CD8-positive, alpha-beta memory T cell (primary cell): ENCODE results near the gene C18orf63. TPM values are rescaled to one million over a fixed set of nuclear protein-coding genes. Genes with fewer than 3 reads are reported as not detected.

ENCODE experiments used
- CTCF ChIA-PET: fragments of 350-600 bp; sonication (Branson Sonifier 250); formaldehyde crosslinking; loops from one replicate; lab custom pipeline; 2021; ENCODE audit warnings: antibody characterized with exemption; lab: Charles Lee
- POLR2A ChIA-PET: fragments of 350-600 bp; sonication (Branson Sonifier 250); formaldehyde crosslinking; loops from one replicate; lab custom pipeline; 2021; ENCODE audit warnings: antibody characterized with exemption; lab: Charles Lee
- DNase-seq, 5 donors: peaks; one replicate each; pipeline versions ENCODE4 v3.0.0 to v3.0.0-alpha.2; 2020 to 2022; ENCODE audit warnings: mixed read lengths in 1 of 5
- H3K27ac ChIP-seq: one replicate; pipeline ENCODE4 v1.7.0; 2013; ENCODE audit warnings: low read depth, mild to moderate bottlenecking, low read length, moderate library complexity
- H3K27me3 ChIP-seq: 2 replicates; pipeline ENCODE4 v1.7.0; 2013; ENCODE audit warnings: low read length, mild to moderate bottlenecking; ENCODE audit not compliant: insufficient read depth, poor library complexity, severe bottlenecking
- H3K36me3 ChIP-seq: 2 replicates; pipeline ENCODE4 v1.7.0; 2013; ENCODE audit warnings: mild to moderate bottlenecking, low read length, moderate library complexity; ENCODE audit not compliant: insufficient read depth
- H3K4me1 ChIP-seq: 2 replicates; pipeline ENCODE4 v1.7.0; 2013; ENCODE audit warnings: mild to moderate bottlenecking, low read length, moderate library complexity; ENCODE audit not compliant: insufficient read depth
- H3K4me3 ChIP-seq: 2 replicates; pipeline ENCODE4 v1.7.0; 2013; ENCODE audit warnings: mild to moderate bottlenecking, low read length
- H3K9me3 ChIP-seq: 2 replicates; pipeline ENCODE4 v1.7.0; 2013; ENCODE audit warnings: mild to moderate bottlenecking, low read length
- H3K27ac Mint-ChIP-seq, 8 donors: one replicate each; pipeline ENCODE4 v1.8.0; 2020 to 2021; ENCODE audit warnings: mixed read lengths in 8 of 8, mild to moderate bottlenecking in 6 of 8, inconsistent platforms in 3 of 8, moderate library complexity in 3 of 8
- H3K27me3 Mint-ChIP-seq, 2 donors: one replicate each; pipeline ENCODE4 v1.8.0; 2020 to 2021; ENCODE audit warnings: mixed read lengths in 2 of 2, mild to moderate bottlenecking in 1 of 2, moderate library complexity in 1 of 2
- H3K36me3 Mint-ChIP-seq, 3 donors: one replicate each; pipeline ENCODE4 v1.8.0; 2020 to 2021; ENCODE audit warnings: mixed read lengths in 3 of 3, inconsistent platforms in 1 of 3, mild to moderate bottlenecking in 1 of 3
- H3K4me1 Mint-ChIP-seq, 3 donors: one replicate each; pipeline ENCODE4 v1.8.0; 2020 to 2021; ENCODE audit warnings: mixed read lengths in 3 of 3, inconsistent platforms in 1 of 3, mild to moderate bottlenecking in 1 of 3
- H3K4me3 Mint-ChIP-seq, 7 donors: one replicate each; pipeline ENCODE4 v1.8.0; 2020 to 2021; ENCODE audit warnings: mixed read lengths in 7 of 7, mild to moderate bottlenecking in 6 of 7, moderate library complexity in 4 of 7, inconsistent platforms in 2 of 7
- H3K9me3 Mint-ChIP-seq, 5 donors: one replicate each; pipeline ENCODE4 v1.8.0; 2020 to 2022; ENCODE audit warnings: mixed read lengths in 5 of 5, mild to moderate bottlenecking in 3 of 5, moderate library complexity in 2 of 5, inconsistent platforms in 1 of 5
- polyA plus RNA-seq: library from polyadenylated mRNA; unstranded; fragments of 300-500 nt; fragmentation: Illumina TruSeq; gene quantifications from one replicate; pipeline ENCODE4 v1.2.3, GENCODE V29; 2021
- total RNA-seq, 2 experiments: library from RNA; stranded (reverse); gene quantifications; one replicate each; pipeline ENCODE4 v1.2.3, GENCODE V29; 2021

The C18orf63 gene
- total and polyA plus RNA-seq, 3 experiments from 2014 or later: not detected

GRCh38 chr18:74396171-74397169, 80.8 kb downstream of the C18orf63 start:
- no peak overlapping the region for H3K4me3 Mint-ChIP-seq
- H3K27ac ChIP-seq: no peak overlapping the region
- ChIA-PET CTCF (no interaction called here), POLR2A (no interaction called here)
- H3K27me3 Mint-ChIP-seq: peaks cover 8 to 43% of the 10 kb centered on the region in 2 donors
- H3K4me1 Mint-ChIP-seq: peaks cover 0 to 9% (median 6%) of the 10 kb centered on the region in 3 donors
- H3K36me3 ChIP-seq: no peaks in the 10 kb centered on the region
- H3K27me3 ChIP-seq: peaks cover 7% of the 10 kb centered on the region
- H3K9me3 ChIP-seq: no peaks in the 10 kb centered on the region
- no peak overlapping the region for H3K4me3 ChIP-seq
- H3K4me1 ChIP-seq: no peaks in the 10 kb centered on the region
- no peak for DNase-seq
- peak overlapping the region in 1 of 8 donors; percentile 77 for H3K27ac Mint-ChIP-seq
- H3K9me3 Mint-ChIP-seq: peaks cover 0 to 2% (median 0%) of the 10 kb centered on the region in 5 donors
- peaks cover 0 to 3% (median 0%) of the 10 kb centered on the region in 3 donors for H3K36me3 Mint-ChIP-seq

- Histone ChIP-seq H3K27ac (no peak overlapping the region), H3K4me1 (no peaks in the 10 kb centered on the region), H3K36me3 (no peaks in the 10 kb centered on the region), H3K9me3 (no peaks in the 10 kb centered on the region), H3K27me3 (peaks cover 7% of the 10 kb centered on the region), H3K4me3 (no peak overlapping the region)
- H3K36me3 Mint-ChIP-seq: peaks cover 0 to 3% (median 0%) of the 10 kb centered on the region in 3 donors
- ChIA-PET POLR2A (no interaction called here), CTCF (no interaction called here)
- peaks cover 0 to 9% (median 6%) of the 10 kb centered on the region in 3 donors for H3K4me1 Mint-ChIP-seq
- H3K27ac Mint-ChIP-seq: no peak overlapping the region
- no peak for DNase-seq
- H3K4me3 Mint-ChIP-seq: no peak overlapping the region
- H3K9me3 Mint-ChIP-seq: peaks cover 0 to 2% (median 0%) of the 10 kb centered on the region in 5 donors
- peaks cover 6 to 37% of the 10 kb centered on the region in 2 donors for H3K27me3 Mint-ChIP-seq
Observed at GRCh38 chr18:74397572-74397971, 81.9 kb downstream of the C18orf63 start.

GRCh38 chr18:74399091-74399887, 83.7 kb downstream of the C18orf63 start:
- DNase-seq: no peak
- POLR2A ChIA-PET: no interaction called here
- H3K4me1 ChIP-seq: no peaks in the 10 kb centered on the region
- Mint-ChIP-seq H3K9me3 (peaks cover 0 to 2% (median 0%) of the 10 kb centered on the region in 5 donors), H3K27ac (peak overlapping the region in 1 of 8 donors; percentile 54), H3K4me1 (peaks cover 0 to 9% (median 6%) of the 10 kb centered on the region in 3 donors), H3K36me3 (no peaks in the 10 kb centered on the region), H3K27me3 (peaks cover 6 to 30% of the 10 kb centered on the region in 2 donors), H3K4me3 (no peak overlapping the region)
- H3K27me3 ChIP-seq: no peaks in the 10 kb centered on the region
- H3K27ac ChIP-seq: no peak overlapping the region
- CTCF ChIA-PET: interaction anchor here (0.9 to 1.0 kb wide), 2 partner anchors 9 to 22 kb away, joined by 3 to 5 read pairs; no protein-coding TSS in a partner anchor
- no peak overlapping the region for H3K4me3 ChIP-seq
- no peaks in the 10 kb centered on the region for H3K9me3 ChIP-seq
- no peaks in the 10 kb centered on the region for H3K36me3 ChIP-seq

GRCh38 chr18:74400813-74401212, 85.2 kb downstream of the C18orf63 start:
- H3K27ac Mint-ChIP-seq: no peak overlapping the region
- no peak for DNase-seq
- no peak overlapping the region for H3K27ac ChIP-seq
- peaks cover 3 to 20% of the 10 kb centered on the region in 2 donors for H3K27me3 Mint-ChIP-seq
- no peaks in the 10 kb centered on the region for H3K4me1 ChIP-seq
- H3K4me3 Mint-ChIP-seq: no peak overlapping the region
- ChIA-PET POLR2A (no interaction called here), CTCF (no interaction called here)
- no peaks in the 10 kb centered on the region for H3K9me3 ChIP-seq
- no peak overlapping the region for H3K4me3 ChIP-seq
- no peaks in the 10 kb centered on the region for H3K36me3 ChIP-seq
- H3K36me3 Mint-ChIP-seq: no peaks in the 10 kb centered on the region
- peaks cover 0 to 2% (median 0%) of the 10 kb centered on the region in 5 donors for H3K9me3 Mint-ChIP-seq
- H3K27me3 ChIP-seq: no peaks in the 10 kb centered on the region
- peaks cover 0 to 9% (median 6%) of the 10 kb centered on the region in 3 donors for H3K4me1 Mint-ChIP-seq

- H3K9me3 Mint-ChIP-seq: no peaks in the 10 kb centered on the region
- Histone ChIP-seq H3K36me3 (no peaks in the 10 kb centered on the region), H3K4me3 (no peak overlapping the region), H3K4me1 (peaks cover 8% of the 10 kb centered on the region), H3K27me3 (no peaks in the 10 kb centered on the region), H3K27ac (no peak overlapping the region), H3K9me3 (no peaks in the 10 kb centered on the region)
- no peak for DNase-seq
- H3K36me3 Mint-ChIP-seq: no peaks in the 10 kb centered on the region
- no peak overlapping the region for H3K27ac Mint-ChIP-seq
- peaks cover under 1 to 11% of the 10 kb centered on the region in 2 donors for H3K27me3 Mint-ChIP-seq
- POLR2A ChIA-PET: no interaction called here
- no peak overlapping the region for H3K4me3 Mint-ChIP-seq
- H3K4me1 Mint-ChIP-seq: peaks cover 7 to 16% (median 13%) of the 10 kb centered on the region in 3 donors
- CTCF ChIA-PET: no interaction called here
Observed at GRCh38 chr18:74402806-74403433, 87.3 kb downstream of the C18orf63 start.

GRCh38 chr18:74407888-74408287, 92.2 kb downstream of the C18orf63 start:
- Mint-ChIP-seq H3K36me3 (no peaks in the 10 kb centered on the region), H3K4me1 (peaks cover 16 to 19% (median 17%) of the 10 kb centered on the region in 3 donors), H3K27ac (peak overlapping the region; percentile 9 to 88 (median 82)), H3K9me3 (no peaks in the 10 kb centered on the region), H3K27me3 (peaks cover 4 to 7% of the 10 kb centered on the region in 2 donors), H3K4me3 (peak overlapping the region in 6 of 7 donors; percentile 20 to 86 (median 73))
- peaks cover 14% of the 10 kb centered on the region for H3K4me1 ChIP-seq
- ChIA-PET CTCF (interaction anchor here (1.2 to 1.4 kb wide), 2 partner anchors 9 to 54 kb away, joined by 3 to 5 read pairs; no protein-coding TSS in a partner anchor), POLR2A (no interaction called here)
- DNase-seq: no peak
- H3K27ac ChIP-seq: no peak overlapping the region
- H3K36me3 ChIP-seq: no peaks in the 10 kb centered on the region
- H3K4me3 ChIP-seq: peak overlapping the region; percentile 16
- H3K9me3 ChIP-seq: no peaks in the 10 kb centered on the region
- H3K27me3 ChIP-seq: no peaks in the 10 kb centered on the region
